Adrenal gland (tissue), 5 donors: ENCODE measurements around the gene CSF2.

ENCODE experiments used
- POLR2A ChIP-seq, 2 donors: fragments of 450-650 bp; IDR thresholded peaks; one replicate each; pipeline ENCODE4 v1.6.1; 2017; ENCODE audit warnings: antibody characterized with exemption in 2 of 2, mild to moderate bottlenecking in 2 of 2, moderate library complexity in 1 of 2
- TF ChIP-seq, protein P1 (sequence below), 6 experiments: fragments of 450-650 bp in 4 of 6; fragments of 200-600 bp in 2 of 6; sonication (generic) in 1 of 6; IDR thresholded peaks; 1 replicate in 5 of 6; 2 replicates in 1 of 6; pipeline versions ENCODE4 v1.5.1 to v1.8.0; 2016 to 2021; ENCODE audit warnings: antibody characterized with exemption in 6 of 6, mild to moderate bottlenecking in 2 of 6, moderate library complexity in 1 of 6
- donor health status: DM: no; HTN: no; CAD: no.

- TF ChIP-seq, protein P1, sequence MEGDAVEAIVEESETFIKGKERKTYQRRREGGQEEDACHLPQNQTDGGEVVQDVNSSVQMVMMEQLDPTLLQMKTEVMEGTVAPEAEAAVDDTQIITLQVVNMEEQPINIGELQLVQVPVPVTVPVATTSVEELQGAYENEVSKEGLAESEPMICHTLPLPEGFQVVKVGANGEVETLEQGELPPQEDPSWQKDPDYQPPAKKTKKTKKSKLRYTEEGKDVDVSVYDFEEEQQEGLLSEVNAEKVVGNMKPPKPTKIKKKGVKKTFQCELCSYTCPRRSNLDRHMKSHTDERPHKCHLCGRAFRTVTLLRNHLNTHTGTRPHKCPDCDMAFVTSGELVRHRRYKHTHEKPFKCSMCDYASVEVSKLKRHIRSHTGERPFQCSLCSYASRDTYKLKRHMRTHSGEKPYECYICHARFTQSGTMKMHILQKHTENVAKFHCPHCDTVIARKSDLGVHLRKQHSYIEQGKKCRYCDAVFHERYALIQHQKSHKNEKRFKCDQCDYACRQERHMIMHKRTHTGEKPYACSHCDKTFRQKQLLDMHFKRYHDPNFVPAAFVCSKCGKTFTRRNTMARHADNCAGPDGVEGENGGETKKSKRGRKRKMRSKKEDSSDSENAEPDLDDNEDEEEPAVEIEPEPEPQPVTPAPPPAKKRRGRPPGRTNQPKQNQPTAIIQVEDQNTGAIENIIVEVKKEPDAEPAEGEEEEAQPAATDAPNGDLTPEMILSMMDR (IDR thresholded peaks at IDR 0.05) = no peak
- TF ChIP-seq POLR2A (IDR thresholded peaks at IDR 0.05) = no peak
These were observed 43.8 kb upstream of the CSF2 start for GRCh38 chr5:132029609-132030330.
